GM18951 (cell line): ENCODE measurements around the gene DCAF17.
A peak's percentile ranks its signal among the peaks of the same experiment; 100 is the strongest.

Source experiments
- POLR2A ChIP-seq: IDR thresholded peaks from 4 replicates; pipeline ENCODE4 v1.6.1; 2011; ENCODE audit warnings: mild to moderate bottlenecking; ENCODE audit not compliant: insufficient read length, insufficient read depth; ENCODE audit errors: extremely low read depth
- in situ Hi-C: fragments of 300-500 bp; cut with MboI; formaldehyde crosslinking; loops from one replicate; pipeline ENCODE4 v1.12.0; 2022; ENCODE audit warnings: low sequenced_read_pairs, mixed read lengths, inconsistent platforms; ENCODE audit not compliant: unreplicated experiment

The DCAF17 gene

DNA sequence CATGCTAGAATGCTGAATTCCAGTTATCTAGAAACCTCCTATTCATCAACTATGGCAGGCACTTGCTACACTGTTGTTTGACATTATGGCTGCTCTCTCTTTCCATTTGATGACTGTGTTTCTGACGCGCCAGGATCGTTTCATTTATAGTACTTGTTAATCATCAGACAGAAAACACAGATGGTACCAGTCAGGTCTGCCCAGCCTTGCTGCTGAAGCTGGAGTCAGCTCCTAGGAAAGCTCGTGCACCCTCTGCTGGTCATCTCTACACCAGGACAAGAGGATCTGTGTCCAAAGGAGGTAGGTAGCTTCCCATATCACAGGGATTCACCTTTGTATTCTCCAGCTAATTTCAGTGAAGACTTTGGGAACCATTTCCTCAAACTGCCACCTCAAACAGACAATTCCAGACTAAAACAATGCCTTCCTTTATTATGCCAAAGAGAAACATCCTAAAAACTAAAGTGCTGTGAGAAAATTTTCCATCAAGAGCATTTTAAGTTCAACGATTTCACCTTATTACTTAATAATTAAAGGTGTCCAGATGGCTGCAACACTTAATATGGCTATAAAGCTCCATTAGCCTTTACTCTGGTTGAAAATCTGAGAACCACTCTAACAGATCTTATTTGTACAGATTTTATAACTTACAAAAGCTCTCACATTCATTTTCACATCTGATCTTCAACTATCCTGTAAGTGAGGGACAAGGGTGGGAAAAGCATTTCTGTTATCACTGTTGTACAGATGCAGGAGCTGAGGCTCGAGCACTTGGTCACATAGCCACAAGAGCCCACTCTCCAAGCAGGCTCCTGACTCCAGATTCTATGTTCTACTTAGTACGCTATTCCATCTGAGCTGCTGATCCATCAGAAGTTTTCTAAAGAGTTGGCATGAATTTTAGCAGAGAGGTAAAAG is 17.8 kb upstream of the DCAF17 start:
- in situ Hi-C loops = loop anchor here (10.0 kb wide), 1 partner anchor 271 kb away; no protein-coding TSS in a partner anchor
- peak; percentile 41 for TF ChIP-seq POLR2A

DNA sequence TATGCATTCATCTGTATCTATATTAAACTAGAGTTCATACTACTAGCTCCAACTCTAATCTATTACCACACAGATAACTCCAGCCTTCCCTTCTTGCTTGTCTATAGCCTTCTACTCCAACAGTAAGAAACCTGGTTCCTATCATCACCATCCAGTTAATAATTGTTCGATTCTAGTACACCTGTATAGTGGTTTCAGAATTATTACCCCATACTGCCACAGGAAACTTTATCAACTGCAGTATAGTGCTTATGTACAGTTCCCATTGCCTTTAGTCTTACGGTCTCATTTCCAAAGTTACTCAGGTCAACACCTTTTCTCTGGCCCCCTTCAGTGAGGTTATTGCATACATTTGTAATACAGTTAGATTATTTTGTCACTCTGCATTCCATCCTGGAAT is 14.7 kb upstream of the DCAF17 start:
- in situ Hi-C loops = loop anchor here (10.0 kb wide), 1 partner anchor 275 kb away; no protein-coding TSS in a partner anchor
- TF ChIP-seq POLR2A = no peak

DNA sequence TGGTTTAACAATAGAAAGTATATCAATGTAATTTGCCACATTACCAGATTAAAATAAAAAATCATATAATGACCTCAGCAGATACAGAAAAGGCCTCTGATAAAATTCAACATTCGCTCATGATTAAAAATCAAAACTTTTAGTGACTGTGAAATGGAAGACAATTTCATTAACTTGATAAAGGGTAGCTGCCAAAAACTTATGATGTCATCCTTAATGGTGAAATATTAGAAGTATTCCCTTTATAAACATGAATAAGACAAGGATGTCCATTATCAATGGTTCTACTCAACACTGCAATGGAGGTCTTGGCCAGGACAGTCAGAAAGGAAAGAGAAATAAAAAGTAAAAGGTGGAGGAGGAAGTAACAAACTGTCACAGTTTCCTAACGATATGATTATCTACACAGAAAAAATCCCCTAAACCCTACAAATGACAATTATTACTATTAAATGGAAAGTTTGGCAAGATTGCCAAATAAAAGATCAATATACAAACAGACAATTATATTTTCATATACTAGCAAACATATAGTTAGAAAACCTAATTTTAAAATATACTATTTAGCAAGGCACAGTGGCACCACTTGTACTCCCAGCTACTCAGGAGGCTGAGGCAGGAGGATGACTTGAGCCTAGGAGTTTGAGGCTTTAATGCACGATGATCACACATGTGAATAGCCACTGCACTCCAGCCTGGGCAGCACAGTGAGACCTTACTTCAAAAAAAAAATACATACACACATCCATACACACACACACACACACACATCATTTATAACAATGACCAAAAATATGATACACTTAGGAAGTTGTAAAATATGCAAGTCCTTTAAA is 13.1 kb upstream of the DCAF17 start:
- in situ Hi-C loops = loop anchor here (10.0 kb wide), 1 partner anchor 446 kb away; no protein-coding TSS in a partner anchor
- no peak for TF ChIP-seq POLR2A

DNA sequence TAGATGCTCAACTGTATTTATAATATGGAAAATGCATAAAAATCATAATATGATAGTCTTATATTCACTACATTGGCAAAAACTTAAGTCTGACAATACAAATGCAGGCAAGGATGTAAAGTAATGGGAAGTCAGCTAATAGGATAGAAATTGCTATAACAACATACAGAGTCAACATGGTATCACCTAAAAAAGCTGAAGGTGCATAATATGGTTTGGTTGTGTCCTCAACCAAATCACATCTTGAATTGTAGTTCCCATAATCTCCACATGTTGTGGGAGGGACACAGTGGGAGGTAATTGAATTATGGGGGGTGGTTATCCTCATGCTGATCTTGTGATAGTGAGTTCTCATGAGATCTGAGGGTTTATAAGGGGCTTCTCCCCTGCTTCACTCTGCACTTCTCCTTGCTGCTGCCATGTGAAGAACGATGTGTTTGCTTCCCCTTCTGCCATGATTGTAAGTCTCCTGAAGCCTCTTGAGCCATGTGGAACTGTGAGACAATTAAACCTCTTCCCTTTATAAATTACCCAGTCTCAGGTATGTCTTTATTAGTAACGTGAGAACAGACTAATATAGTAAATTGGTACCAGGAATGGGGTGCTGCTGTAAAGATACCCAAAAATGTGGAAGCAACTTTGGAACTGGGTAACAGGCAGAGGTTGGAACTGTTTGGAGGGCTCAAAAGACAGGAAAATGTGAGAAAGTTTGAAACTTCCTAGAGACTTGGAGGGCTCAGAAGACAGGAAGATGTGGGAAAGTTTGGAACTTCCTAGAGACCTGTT is 11.1 kb upstream of the DCAF17 start:
- in situ Hi-C loops = loop anchor here (10.0 kb wide), 1 partner anchor 448 kb away; no protein-coding TSS in a partner anchor

DNA sequence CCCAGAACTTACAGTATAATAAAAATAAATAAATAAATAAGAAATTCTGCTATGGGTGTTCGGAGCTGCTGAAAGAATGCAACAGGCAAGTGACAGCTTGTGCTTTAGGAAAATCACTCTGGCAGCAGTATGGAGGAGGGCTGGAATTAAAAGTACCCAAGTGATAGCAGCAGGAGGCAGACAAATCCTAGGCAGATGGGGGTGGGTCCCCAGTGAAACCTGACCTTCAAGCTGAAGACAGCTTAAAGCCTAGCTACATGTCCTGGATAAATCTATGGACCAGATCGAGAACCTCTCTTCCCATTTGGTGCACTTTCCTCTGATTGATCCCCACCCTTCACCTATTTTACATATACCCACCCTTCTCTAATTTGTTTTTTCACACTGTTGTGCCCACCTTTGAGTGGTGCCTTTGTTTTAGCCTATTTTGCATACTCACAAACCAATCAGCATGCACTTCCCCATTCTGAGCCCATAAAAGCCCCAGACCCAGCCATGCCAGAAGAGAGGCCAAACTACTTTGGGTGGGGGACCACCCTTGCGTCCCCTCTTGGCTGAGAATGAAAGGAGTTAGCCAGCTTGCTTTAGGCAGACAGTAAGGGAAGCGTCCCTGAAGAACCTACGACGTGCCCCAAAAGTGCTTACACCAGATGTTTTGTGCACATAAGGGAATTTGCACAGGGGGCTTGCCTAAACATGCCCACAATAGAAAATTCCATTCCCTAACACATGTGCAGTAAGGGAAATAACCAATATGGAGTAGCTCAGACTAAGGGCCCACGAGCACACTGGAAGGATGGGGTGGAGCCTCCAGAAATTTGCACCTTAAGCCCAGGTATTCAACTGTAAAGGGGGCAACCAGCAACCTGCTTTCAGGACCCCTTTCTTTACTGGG is 3.3 kb upstream of the DCAF17 start:
- in situ Hi-C loops = no loop called here
- TF ChIP-seq POLR2A = no peak

DNA sequence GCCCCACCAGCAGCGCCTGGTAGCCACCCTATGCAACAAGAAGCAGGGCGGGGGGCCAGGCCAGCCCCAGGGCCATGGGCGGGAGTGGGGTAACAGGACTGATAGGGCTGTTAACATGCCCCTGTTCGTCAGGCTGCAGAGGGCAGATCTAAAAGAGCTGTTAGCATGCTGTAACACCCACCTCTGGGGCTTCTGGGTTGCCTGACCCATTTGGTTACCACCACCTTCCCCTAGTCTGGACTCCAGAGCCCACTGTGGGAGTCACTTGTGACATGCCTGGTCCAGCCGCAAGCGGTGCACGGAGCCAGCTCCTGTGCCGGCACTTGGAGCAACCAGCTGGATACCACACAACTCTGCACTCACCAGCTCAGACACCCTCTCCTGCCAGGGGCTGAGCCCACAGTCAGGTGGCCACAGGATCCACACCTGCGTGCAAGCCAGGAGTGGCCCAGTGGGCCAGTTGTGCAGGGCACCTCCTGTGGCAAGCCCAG is 2.3 kb upstream of the DCAF17 start:
- TF ChIP-seq POLR2A = no peak
- in situ Hi-C loops = no loop called here

DNA sequence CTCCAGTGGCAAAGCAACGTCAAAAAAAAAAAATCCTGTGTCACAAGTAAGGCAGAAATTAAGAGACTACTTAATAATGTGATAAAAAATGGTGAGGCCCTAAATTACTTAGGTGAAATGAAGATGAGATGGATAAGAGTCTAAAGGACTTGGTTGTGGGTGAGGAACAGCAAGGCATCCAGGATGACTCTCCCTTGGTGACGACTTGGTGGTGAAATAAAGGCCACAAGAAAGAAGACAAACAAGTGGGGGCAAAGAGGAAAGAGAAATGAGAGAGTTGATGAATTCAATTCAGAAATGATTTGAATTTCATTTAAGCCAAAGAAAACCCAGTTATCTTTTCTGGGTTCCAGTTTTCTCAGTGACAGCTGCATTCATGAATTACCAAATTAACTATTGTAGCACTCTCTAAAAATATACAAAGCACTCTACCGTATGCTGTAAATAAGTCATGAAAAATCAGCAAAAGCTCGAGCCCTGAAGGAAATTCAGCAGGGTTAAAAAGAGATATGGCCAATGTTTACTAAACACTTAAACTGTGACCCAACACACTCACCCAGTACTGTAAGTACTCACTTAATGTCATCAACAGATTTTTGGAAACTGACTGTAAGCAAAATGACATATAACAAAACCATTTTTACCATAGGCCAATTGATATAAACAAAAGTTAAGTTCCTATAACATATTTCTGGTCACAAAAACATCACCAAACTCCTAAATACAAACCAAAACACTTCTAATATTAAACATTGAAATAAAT is 1.6 kb upstream of the DCAF17 start:
- no peak for TF ChIP-seq POLR2A
- in situ Hi-C loops = no loop called here

DNA sequence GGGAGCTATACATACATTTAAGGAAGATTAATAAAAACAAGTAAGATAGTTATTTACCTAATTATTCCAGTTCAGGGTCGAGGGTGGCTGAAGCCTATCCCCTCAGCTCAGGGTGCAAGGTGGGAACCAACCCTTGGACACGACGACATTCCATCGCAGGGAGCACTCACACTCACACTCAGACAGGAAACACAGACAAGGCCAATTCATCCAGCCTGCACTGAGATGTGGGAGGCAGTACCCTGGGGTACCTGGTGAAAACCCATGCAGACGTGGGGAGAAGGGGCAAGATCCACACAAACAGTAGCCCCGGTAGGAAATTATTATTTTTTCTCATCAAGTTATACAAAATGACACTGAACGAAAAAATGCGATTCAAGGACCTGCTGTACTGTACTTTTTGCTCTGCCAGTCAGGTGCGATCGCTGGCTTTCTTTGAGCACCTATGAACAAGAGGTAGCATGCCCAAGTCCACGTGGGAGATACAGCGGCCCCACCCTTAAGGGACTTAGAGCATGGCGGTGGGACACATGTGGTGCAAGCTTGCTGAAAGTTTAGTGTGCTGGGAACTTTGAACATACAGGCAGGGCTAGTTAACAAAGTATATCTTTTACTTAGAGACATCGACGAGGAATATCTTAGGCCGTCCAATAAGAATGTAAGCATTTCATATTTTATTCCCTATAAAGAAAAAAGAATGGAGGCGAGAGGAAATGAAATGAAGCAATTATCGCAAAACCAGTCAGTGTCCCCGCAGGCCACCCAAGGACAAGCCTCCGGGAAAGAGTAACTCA is 860 bp upstream of the DCAF17 start:
- peak; percentile 25 for TF ChIP-seq POLR2A
- in situ Hi-C loops = no loop called here

DNA sequence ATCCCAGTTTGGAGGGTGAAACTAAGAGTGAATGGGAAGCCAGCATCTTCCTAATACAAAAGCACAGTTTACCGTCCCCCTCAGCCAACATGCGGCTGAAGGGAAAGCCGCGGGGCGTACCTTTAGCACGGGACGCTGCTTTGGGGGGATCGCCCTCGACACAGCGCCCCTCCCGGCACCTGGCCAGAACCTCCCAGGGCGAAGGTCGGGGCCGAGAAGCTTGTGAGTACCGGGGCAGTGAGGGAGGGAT is 338 bp upstream of the DCAF17 start, which contains the start of gene METTL8:
TSS of gene METTL8 (minus strand) at position 228 of the 250 bp plus-strand sequence. CDS start 41,805 bp downstream, outside the sequence.
- in situ Hi-C loops = no loop called here

DNA sequence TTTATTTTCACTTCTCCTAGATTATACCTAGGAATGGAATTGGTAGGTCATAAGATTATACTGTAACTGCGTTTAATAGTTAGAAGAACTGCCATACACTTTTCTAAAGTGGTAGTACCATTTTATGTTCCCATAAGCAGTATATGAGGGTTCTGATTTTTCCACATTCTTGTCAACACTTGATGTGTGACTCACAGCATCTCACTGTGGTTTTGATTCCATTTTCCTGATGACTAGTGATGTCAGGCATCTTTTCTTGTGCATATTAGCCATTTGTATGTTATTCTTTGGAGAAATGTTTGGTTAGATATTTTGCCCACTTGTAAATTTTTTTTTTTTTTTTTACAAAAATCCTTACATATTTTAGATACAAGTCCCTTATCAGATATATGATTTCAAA is 2.3 kb downstream of the DCAF17 start:
- in situ Hi-C loops = no loop called here
- TF ChIP-seq POLR2A = no peak

More for the DNA sequence above, 338 bp upstream of the DCAF17 start, which contains the start of gene METTL8:
- peak; percentile 81 for TF ChIP-seq POLR2A
